Gastroesophageal sphincter (tissue), 4 donors: Measurements from ENCODE around the gene CARD19. TPM values are rescaled to one million over a fixed set of nuclear protein-coding genes. Genes with fewer than 3 reads are reported as not detected.

Experiments
- ATAC-seq: fragments of 150-250 bp; one replicate; pipeline ENCODE4 v1.9.1; 2016; ENCODE audit warnings: mild to moderate bottlenecking, moderate library complexity
- H3K27ac ChIP-seq, 4 donors: fragments of 200-600 bp; sonication (generic) in 3 of 4; 1 replicate in 3 of 4; 2 replicates in 1 of 4; pipeline ENCODE4 v1.5.1; 2016 to 2019
- H3K27me3 ChIP-seq: fragments of 200-600 bp; sonication (generic); one replicate; pipeline ENCODE4 v1.5.1; 2019
- H3K36me3 ChIP-seq, 2 donors: fragments of 200-600 bp; sonication (generic); one replicate each; pipeline ENCODE4 v1.5.1; 2019; ENCODE audit warnings: control low read depth in 1 of 2
- H3K4me1 ChIP-seq, 3 donors: fragments of 200-600 bp; sonication (generic); 1 replicate in 2 of 3; 2 replicates in 1 of 3; pipeline ENCODE4 v1.5.1; 2016 to 2019; ENCODE audit warnings: control low read depth in 2 of 3
- H3K4me3 ChIP-seq, 2 donors: fragments of 200-600 bp; sonication (generic); one replicate each; pipeline ENCODE4 v1.5.1; 2019; ENCODE audit warnings: mild to moderate bottlenecking in 1 of 2, moderate library complexity in 1 of 2
- H3K9me3 ChIP-seq, 3 donors: fragments of 200-600 bp; sonication (generic); one replicate each; pipeline ENCODE4 v1.5.1; 2017 to 2019; ENCODE audit warnings: control low read depth in 2 of 3
- EP300 ChIP-seq: sonication (generic); formaldehyde crosslinking; IDR thresholded peaks from one replicate; pipeline ENCODE4 v1.6.1; 2017; ENCODE audit warnings: antibody characterized with exemption, mild to moderate bottlenecking
- POLR2A ChIP-seq, 2 donors: fragments of 450-650 bp; IDR thresholded peaks; one replicate each; pipeline ENCODE4 v1.6.1; 2017; ENCODE audit warnings: antibody characterized with exemption in 2 of 2, mild to moderate bottlenecking in 2 of 2, moderate library complexity in 1 of 2
- POLR2AphosphoS5 ChIP-seq: sonication (generic); formaldehyde crosslinking; IDR thresholded peaks from one replicate; pipeline ENCODE4 v1.6.1; 2017; ENCODE audit warnings: antibody characterized with exemption
- WGBS, 2 donors: methylation state at CpG; one replicate each; pipeline ENCODE4 v1.1.5; 2018; ENCODE audit warnings: low coverage in 1 of 2; 5-methylcytosine and 5-hydroxymethylcytosine counted together
- total RNA-seq, 4 donors: library from RNA; depleted of rRNA; stranded (reverse); fragments of >200 nt; gene quantifications; one replicate each; pipeline ENCODE4 v1.1.0, GENCODE V29; 2016
- TF ChIP-seq, protein P1 (sequence below), 4 experiments: fragments of 200-600 bp in 2 of 4; fragments of 450-650 bp in 2 of 4; sonication (generic) in 1 of 4; IDR thresholded peaks; one replicate each; pipeline ENCODE4 v1.5.1; 2017 to 2019; ENCODE audit warnings: antibody characterized with exemption in 4 of 4, mild to moderate bottlenecking in 2 of 4, moderate library complexity in 2 of 4

The CARD19 gene
- total RNA-seq, 4 donors from 2014 or later = 78.5 to 82.2 (median 80.1) TPM

DNA sequence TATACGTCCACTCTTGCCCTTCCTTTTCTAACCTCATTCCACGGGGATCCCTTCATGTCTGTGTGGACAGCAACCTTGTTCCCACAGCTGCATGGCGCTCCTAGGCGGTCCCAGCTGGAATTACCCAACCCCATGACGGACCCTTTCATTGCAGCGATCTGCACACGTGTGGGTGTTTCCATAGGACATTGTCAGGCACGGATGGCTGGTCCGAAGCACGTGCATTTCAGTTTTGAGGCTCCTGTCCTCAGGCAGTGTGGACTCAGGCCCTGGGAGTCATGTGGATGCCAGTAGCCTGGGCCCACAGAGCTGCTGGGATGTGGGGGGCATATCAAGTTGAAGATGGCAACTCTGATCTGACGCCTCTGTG is 15.0 kb downstream of the CARD19 start:
- no peak overlapping the region for H3K27ac ChIP-seq
- no peaks in the 10 kb centered on the region for H3K9me3 ChIP-seq
- no peak for TF ChIP-seq POLR2AphosphoS5
- TF ChIP-seq, protein P1, sequence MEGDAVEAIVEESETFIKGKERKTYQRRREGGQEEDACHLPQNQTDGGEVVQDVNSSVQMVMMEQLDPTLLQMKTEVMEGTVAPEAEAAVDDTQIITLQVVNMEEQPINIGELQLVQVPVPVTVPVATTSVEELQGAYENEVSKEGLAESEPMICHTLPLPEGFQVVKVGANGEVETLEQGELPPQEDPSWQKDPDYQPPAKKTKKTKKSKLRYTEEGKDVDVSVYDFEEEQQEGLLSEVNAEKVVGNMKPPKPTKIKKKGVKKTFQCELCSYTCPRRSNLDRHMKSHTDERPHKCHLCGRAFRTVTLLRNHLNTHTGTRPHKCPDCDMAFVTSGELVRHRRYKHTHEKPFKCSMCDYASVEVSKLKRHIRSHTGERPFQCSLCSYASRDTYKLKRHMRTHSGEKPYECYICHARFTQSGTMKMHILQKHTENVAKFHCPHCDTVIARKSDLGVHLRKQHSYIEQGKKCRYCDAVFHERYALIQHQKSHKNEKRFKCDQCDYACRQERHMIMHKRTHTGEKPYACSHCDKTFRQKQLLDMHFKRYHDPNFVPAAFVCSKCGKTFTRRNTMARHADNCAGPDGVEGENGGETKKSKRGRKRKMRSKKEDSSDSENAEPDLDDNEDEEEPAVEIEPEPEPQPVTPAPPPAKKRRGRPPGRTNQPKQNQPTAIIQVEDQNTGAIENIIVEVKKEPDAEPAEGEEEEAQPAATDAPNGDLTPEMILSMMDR (IDR thresholded peaks at IDR 0.05) = no peak
- TF ChIP-seq EP300 = no peak
- TF ChIP-seq POLR2A (IDR thresholded peaks at IDR 0.05) = no peak
- no peak overlapping the region for H3K4me3 ChIP-seq
- no peaks in the 10 kb centered on the region for H3K27me3 ChIP-seq
- WGBS, 2 donors = 92% methylated on average over 2 of the region's 11 CpGs; no CpG with 5 or more reads in 1 of the 2 donors
- H3K36me3 ChIP-seq = peaks cover 0 to 72% of the 10 kb centered on the region in 2 donors
- peaks cover 0 to 46% (median 0%) of the 10 kb centered on the region in 3 donors for H3K4me1 ChIP-seq
- ATAC-seq = no peak

DNA sequence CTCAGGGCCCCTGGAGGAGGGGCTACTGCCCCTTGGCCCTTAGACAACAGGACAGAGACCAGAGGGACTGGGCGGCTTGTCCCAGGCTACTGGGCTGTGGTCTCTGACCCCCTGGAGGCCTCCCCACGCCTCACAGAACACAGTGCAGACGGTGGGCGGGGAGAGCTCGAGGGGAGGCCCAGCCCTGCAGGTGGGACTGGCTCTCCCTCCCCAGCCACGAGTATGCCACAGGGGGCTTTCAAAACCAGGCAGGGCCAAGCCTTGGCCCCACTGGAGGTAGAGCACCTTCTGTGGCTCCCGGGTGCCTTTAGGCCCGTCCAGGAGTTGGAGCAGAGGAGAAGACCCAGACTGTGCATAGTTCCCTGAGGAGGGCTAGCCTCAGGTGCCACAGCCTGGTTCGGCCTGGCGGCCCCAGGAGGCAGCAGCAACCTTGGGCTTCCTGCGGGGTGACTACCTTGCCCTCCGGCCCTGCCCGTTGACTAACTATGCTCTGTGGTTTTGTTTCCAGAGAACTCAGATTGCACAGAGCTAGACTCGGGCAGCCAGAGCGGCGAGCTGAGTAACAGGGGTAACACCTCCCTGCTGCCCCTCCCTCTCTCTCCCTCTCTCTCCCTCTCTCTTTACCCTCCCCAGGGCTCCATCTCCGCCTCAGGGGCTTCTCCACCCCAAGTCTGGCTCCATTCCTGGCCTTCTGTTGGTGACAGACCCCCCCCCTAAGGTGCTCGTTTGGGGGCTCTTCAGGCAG is 15.5 kb downstream of the CARD19 start:
- Histone ChIP-seq H3K36me3 (peaks cover 0 to 72% of the 10 kb centered on the region in 2 donors), H3K27me3 (no peaks in the 10 kb centered on the region), H3K27ac (no peak overlapping the region), H3K9me3 (no peaks in the 10 kb centered on the region), H3K4me3 (no peak overlapping the region), H3K4me1 (peaks cover 0 to 47% (median 0%) of the 10 kb centered on the region in 3 donors)
- no peak for ATAC-seq
- no peak for TF ChIP-seq POLR2AphosphoS5
- no peak for TF ChIP-seq POLR2A (IDR thresholded peaks at IDR 0.05)
- TF ChIP-seq EP300 = no peak
- TF ChIP-seq, protein P1 (IDR thresholded peaks at IDR 0.05) = no peak
- 80 to 85% methylated on average over 1 to 7 of the region's 18 CpGs for WGBS, 2 donors

DNA sequence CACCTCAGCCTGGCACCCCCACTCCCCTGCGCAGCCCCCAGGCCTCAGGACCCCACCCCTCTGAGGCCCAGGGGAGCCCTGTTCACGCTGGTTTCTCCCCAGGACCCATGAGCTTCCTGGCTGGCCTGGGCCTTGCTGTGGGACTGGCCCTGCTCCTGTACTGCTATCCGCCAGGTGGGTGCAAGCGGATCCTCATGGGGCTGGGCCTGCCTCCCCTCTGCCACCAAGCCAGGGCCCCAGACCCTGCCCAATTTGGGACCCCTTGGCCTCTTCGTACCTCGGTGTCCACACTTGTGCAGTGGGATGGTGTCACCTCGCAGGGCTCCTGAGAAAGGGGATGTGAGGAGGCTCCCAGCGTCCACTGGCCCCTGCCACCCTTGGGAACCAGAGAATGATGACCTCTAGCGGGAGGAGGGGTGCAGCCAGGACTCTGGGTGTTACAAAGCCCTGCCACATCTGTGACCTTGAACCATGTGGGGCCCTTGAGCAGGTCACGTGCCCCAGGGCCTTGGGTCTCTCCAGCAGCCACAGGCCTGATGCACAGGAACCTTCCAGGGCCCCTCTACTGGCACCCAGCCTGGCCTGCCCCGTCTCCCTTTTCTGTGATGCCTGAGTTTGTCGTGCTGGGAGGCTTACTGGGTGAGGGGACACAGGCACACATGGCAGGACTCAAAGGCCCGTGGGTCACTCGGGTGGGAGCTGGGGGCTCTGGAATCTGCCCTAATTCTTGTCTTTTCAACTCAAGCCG is 16.3 kb downstream of the CARD19 start:
- H3K36me3 ChIP-seq = peaks cover 0 to 71% of the 10 kb centered on the region in 2 donors
- WGBS, 2 donors = 20% methylated on average over 1 of the region's 15 CpGs; no CpG with 5 or more reads in 1 of the 2 donors

DNA sequence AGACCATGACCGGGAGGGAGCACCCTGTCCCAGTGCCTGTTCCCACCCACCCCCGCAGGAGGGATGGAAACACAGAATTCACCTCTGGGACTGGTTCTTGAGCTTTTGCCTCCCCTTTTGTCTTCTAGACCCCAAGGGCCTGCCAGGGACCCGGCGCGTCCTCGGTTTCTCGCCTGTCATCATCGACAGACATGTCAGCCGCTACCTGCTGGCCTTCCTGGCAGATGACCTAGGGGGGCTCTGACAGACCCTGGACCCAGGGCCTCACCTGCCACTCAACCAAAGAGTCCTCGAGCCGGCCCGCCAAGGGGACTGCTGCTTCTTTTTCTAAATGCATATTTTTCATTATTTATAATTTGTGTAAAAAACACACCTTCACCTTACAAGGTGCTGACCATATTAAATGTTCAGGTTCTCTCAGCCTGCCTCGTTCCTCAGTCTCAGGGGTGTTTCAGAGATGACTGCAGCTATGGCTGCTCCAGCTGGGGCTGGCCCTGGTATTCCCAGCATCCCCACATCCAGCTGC is 16.9 kb downstream of the CARD19 start:
- peaks cover 0 to 64% of the 10 kb centered on the region in 2 donors for H3K36me3 ChIP-seq
- TF ChIP-seq EP300 = no peak
- TF ChIP-seq, protein P1 (IDR thresholded peaks at IDR 0.05) = no peak
- TF ChIP-seq POLR2AphosphoS5 = no peak
- TF ChIP-seq POLR2A (IDR thresholded peaks at IDR 0.05) = no peak

More for the DNA sequence above, 16.3 kb downstream of the CARD19 start:
- Histone ChIP-seq H3K27ac (no peak overlapping the region), H3K4me3 (no peak overlapping the region), H3K9me3 (no peaks in the 10 kb centered on the region), H3K27me3 (no peaks in the 10 kb centered on the region), H3K4me1 (peaks cover 0 to 41% (median 0%) of the 10 kb centered on the region in 3 donors)
- TF ChIP-seq, protein P1 (IDR thresholded peaks at IDR 0.05) = no peak
- TF ChIP-seq POLR2AphosphoS5 = no peak
- no peak for TF ChIP-seq POLR2A (IDR thresholded peaks at IDR 0.05)
- TF ChIP-seq EP300 = no peak
- no peak for ATAC-seq

More for the DNA sequence above, 16.9 kb downstream of the CARD19 start:
- H3K27me3 ChIP-seq = no peaks in the 10 kb centered on the region
- 82 to 83% methylated on average over 8 to 10 of the region's 13 CpGs for WGBS, 2 donors
- no peak for ATAC-seq
- H3K27ac ChIP-seq = no peak overlapping the region
- H3K4me1 ChIP-seq = peaks cover 0 to 35% (median 0%) of the 10 kb centered on the region in 3 donors
- no peak overlapping the region for H3K4me3 ChIP-seq
- H3K9me3 ChIP-seq = no peaks in the 10 kb centered on the region
